ENCODE measurements around the gene CYP2C19.

The CYP2C19 gene

GRCh38 chr10:94747137-94747536 lies 15.3 kb upstream of the CYP2C19 start:
- DNase-seq (no peak), ATAC-seq (ENCODE audit: insufficient read depth, low read depth) (no peak)
- no peak overlapping the region for H2AFZ ChIP-seq (ENCODE audit: low read depth, low read length)
- H3K9ac ChIP-seq (ENCODE audit: low read depth, low read length), result no peak overlapping the region
- H3K4me2 ChIP-seq (ENCODE audit: insufficient read depth, low read length), result no peak overlapping the region
- H3K4me1 ChIP-seq (ENCODE audit: insufficient read depth, low read length), result no peaks in the 10 kb centered on the region
- no peaks in the 10 kb centered on the region for H4K20me1 ChIP-seq (ENCODE audit: insufficient read depth, low read length)
- TF ChIP-seq, protein P1, sequence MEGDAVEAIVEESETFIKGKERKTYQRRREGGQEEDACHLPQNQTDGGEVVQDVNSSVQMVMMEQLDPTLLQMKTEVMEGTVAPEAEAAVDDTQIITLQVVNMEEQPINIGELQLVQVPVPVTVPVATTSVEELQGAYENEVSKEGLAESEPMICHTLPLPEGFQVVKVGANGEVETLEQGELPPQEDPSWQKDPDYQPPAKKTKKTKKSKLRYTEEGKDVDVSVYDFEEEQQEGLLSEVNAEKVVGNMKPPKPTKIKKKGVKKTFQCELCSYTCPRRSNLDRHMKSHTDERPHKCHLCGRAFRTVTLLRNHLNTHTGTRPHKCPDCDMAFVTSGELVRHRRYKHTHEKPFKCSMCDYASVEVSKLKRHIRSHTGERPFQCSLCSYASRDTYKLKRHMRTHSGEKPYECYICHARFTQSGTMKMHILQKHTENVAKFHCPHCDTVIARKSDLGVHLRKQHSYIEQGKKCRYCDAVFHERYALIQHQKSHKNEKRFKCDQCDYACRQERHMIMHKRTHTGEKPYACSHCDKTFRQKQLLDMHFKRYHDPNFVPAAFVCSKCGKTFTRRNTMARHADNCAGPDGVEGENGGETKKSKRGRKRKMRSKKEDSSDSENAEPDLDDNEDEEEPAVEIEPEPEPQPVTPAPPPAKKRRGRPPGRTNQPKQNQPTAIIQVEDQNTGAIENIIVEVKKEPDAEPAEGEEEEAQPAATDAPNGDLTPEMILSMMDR (IDR thresholded peaks at IDR 0.05; ENCODE audit: borderline replicate concordance, extremely low read depth, low read length, poor library complexity, severe bottlenecking), result no peak
- TF ChIP-seq EZH2 (IDR thresholded peaks at IDR 0.05; ENCODE audit: borderline replicate concordance, low read depth, low read length, severe bottlenecking), result no peak
- no peaks in the 10 kb centered on the region for H3K9me3 ChIP-seq (ENCODE audit: insufficient read depth, low read length, severe bottlenecking)
- no peak overlapping the region for H3K27ac ChIP-seq (ENCODE audit: low read length)
- no peaks in the 10 kb centered on the region for H3K79me2 ChIP-seq (ENCODE audit: insufficient read depth, low read length)
- no peaks in the 10 kb centered on the region for H3K27me3 ChIP-seq (ENCODE audit: insufficient read depth, low read length, poor library complexity)
- H3K4me3 ChIP-seq (ENCODE audit: low read depth in 1 of 2, low read length in 2 of 2), result no peak overlapping the region
- H3K36me3 ChIP-seq (ENCODE audit: insufficient read depth, low read length), result no peaks in the 10 kb centered on the region

DNA sequence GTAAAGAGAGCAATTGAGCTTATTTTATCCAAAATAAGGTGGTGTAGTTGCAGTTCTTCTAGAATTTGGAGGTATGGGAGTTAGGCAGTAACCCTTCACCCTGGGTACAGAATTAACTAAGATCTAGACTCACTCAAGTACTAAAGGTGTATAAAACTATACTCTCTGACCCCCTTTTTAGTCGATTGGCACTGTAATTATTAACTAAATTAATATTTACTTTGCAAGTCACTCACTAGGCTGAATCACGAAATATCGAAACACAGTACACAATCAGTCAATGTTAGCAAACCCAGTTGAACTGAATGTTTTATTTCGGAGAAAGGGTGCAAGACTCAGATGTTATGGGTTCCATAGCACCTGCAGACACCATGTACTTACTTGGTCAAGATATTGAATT lies 14.6 kb upstream of the CYP2C19 start:
- Histone ChIP-seq H3K36me3 (ENCODE audit: insufficient read depth, low read length) (no peaks in the 10 kb centered on the region), H3K4me2 (ENCODE audit: insufficient read depth, low read length) (no peak overlapping the region), H2AFZ (ENCODE audit: low read depth, low read length) (no peak overlapping the region), H3K27ac (ENCODE audit: low read length) (no peak overlapping the region), H3K4me1 (ENCODE audit: insufficient read depth, low read length) (no peaks in the 10 kb centered on the region), H3K9me3 (ENCODE audit: insufficient read depth, low read length, severe bottlenecking) (no peaks in the 10 kb centered on the region), H3K4me3 (ENCODE audit: low read depth in 1 of 2, low read length in 2 of 2) (no peak overlapping the region), H4K20me1 (ENCODE audit: insufficient read depth, low read length) (no peaks in the 10 kb centered on the region), H3K9ac (ENCODE audit: low read depth, low read length) (no peak overlapping the region), H3K27me3 (ENCODE audit: insufficient read depth, low read length, poor library complexity) (no peaks in the 10 kb centered on the region), H3K79me2 (ENCODE audit: insufficient read depth, low read length) (no peaks in the 10 kb centered on the region)
- ATAC-seq (ENCODE audit: insufficient read depth, low read depth) (no peak), DNase-seq (no peak)
- no peak for TF ChIP-seq EZH2 (IDR thresholded peaks at IDR 0.05; ENCODE audit: borderline replicate concordance, low read depth, low read length, severe bottlenecking)
- TF ChIP-seq, protein P1 (IDR thresholded peaks at IDR 0.05; ENCODE audit: borderline replicate concordance, extremely low read depth, low read length, poor library complexity, severe bottlenecking), result no peak

- no peaks in the 10 kb centered on the region for H3K9me3 ChIP-seq (ENCODE audit: insufficient read depth, low read length, severe bottlenecking)
- no peak overlapping the region for H3K4me2 ChIP-seq (ENCODE audit: insufficient read depth, low read length)
- no peak for ATAC-seq (ENCODE audit: insufficient read depth, low read depth)
- H3K27ac ChIP-seq (ENCODE audit: low read length), result no peak overlapping the region
- DNase-seq, result no peak
- no peaks in the 10 kb centered on the region for H3K27me3 ChIP-seq (ENCODE audit: insufficient read depth, low read length, poor library complexity)
- TF ChIP-seq EZH2 (IDR thresholded peaks at IDR 0.05; ENCODE audit: borderline replicate concordance, low read depth, low read length, severe bottlenecking), result no peak
- TF ChIP-seq, protein P1 (IDR thresholded peaks at IDR 0.05; ENCODE audit: borderline replicate concordance, extremely low read depth, low read length, poor library complexity, severe bottlenecking), result no peak
- H3K79me2 ChIP-seq (ENCODE audit: insufficient read depth, low read length), result no peaks in the 10 kb centered on the region
- H2AFZ ChIP-seq (ENCODE audit: low read depth, low read length), result no peak overlapping the region
- H3K4me3 ChIP-seq (ENCODE audit: low read depth in 1 of 2, low read length in 2 of 2), result no peak overlapping the region
- H3K36me3 ChIP-seq (ENCODE audit: insufficient read depth, low read length), result no peaks in the 10 kb centered on the region
- no peaks in the 10 kb centered on the region for H4K20me1 ChIP-seq (ENCODE audit: insufficient read depth, low read length)
- H3K4me1 ChIP-seq (ENCODE audit: insufficient read depth, low read length), result no peaks in the 10 kb centered on the region
- H3K9ac ChIP-seq (ENCODE audit: low read depth, low read length), result no peak overlapping the region
These were observed 4.6 kb upstream of the CYP2C19 start for GRCh38 chr10:94757916-94758315.

Measured in DND-41 (cell line).